ENCODE data around the gene SLC6A3.

The SLC6A3 gene

DNA sequence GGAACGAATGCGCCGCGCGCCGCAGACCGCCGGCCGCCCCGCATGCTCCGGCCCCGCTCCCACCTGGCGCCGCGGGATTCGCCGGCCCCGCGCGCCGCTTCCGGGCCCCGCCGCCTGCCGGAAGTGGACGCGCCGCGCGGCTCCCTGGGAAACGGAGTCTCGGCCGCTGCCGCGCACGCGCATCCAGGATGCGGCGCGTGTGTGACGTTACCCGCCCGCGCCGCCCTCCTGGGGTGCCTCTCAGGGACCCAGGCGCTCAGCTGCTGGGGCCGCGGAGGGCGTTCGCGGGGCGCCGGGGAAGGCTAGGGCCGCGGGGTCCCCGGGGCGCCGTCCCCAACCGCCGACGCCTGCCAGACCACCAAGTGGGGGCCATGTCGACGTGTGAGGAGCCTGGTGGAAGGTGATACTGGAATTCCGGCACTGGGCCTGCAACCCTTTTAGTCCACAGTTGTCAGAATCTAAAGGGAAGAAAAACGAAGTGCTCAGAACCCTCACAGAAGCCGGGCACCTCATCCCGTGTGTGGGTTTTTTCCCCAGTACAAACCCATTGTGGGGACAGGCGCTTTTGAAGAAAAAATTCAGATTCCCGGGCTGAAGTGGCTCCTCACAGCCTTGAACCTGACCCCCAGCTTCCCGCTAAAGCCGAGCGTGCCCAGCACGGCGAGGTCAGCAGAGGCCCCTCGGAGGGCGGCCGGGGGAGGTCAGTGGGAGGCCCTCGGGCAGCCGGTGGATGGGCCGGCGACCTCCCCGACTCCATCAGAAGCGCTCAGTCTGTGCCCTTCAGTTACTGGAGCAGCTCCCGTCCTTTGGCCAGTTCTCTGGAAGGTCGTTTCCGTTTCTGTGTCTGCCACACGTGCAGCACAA is 100.0 kb downstream of the SLC6A3 start, which contains the start of gene CLPTM1L:
Gene CLPTM1L, minus strand, starts transcription at position 125 of the 864 bp plus-strand sequence. CDS start 258 bp downstream, outside the sequence.
- peak in 1 of 2 experiments; percentile 92 for DNase-seq

DNA sequence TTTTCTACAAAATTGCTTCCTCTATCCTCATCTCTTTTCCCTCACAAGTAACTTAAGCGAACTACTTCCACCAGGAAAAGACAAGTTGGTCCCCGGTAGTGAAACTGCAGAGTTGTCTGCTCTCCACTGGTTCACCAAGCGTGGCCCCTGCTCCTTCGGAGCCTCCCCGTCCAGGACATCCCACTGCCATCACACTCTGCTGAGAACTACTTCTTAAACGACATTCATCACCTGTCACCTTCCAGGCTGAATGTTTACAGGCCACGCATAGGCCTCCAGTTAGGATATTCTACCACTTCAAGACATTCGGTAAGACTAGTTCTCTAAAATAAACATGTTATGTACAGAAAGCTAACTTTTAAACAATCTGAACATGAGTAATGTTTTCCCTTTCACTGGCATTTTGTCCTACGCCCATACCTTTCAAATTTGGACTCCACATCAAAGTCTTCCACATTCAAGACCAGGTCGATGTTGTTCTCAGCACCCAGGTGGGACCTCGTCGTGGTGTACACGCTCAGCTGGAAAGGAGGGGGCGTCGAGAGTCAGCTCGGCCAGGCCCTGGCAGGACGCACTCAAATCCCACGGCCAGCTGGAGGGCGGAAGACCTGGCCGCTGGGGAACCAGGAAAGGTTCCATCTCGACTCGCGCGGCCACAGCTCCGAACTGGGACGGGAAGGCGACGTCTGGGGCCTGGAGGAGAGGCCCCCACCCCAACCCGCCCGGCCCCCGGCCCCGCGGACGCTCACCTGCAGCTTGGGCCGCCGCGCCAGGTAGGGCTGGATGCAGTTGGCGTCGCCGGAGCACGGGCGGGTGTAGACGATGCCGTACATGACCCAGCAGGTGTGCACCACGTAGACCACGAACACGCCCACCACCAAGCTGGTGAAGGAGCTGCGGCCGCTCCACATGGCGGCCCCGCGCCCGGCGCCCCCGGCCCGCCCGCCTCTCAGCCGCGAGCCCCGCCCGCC is 101.0 kb downstream of the SLC6A3 start:
- DNase-seq, result peak in 1 of 2 experiments; percentile 48

DNA sequence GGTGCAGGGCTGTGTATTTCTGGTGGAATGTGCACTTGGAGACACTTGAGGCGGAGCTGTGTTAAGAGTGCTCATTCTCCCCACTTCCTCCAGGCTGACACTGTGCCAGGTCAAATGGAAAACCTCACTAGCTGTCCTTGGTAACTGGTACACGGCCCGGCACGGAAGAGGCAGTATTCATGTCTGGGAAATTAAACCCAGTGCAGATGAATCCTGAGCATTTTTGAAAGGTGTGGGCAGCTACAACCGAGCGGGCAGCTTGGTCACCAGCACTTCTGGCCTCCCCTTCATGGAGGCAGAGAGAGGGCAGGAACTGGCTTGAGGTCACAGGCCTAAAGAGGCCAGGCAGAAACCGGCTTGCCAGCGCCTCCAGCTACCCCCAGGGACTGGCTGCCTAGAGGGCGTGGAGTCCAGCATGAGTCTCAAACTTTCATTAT is 101.9 kb downstream of the SLC6A3 start:
- no peak for DNase-seq
